Activated CD4-positive, alpha-beta T cell treated with anti-CD3 and anti-CD28 coated beads for 48 hours (primary cell): Measurements from ENCODE around the gene TMEM91.
"Not testable (repeated sequence)": the region's sequence is repeated elsewhere in the genome, so short reads cannot be mapped to it uniquely, and the experiment has no call there.

ENCODE experiments used
- DNase-seq: peaks from one replicate; pipeline ENCODE4 v3.0.0-alpha.2; 2020

Gene TMEM91

GRCh38 chr19:41381536-41381935, 5.2 kb downstream of the TMEM91 start:
- DNase-seq: not testable (repeated sequence)

GRCh38 chr19:41384351-41384750, 8.0 kb downstream of the TMEM91 start:
- no peak for DNase-seq

GRCh38 chr19:41386442-41386841, 10.1 kb downstream of the TMEM91 start:
- DNase-seq: no peak

- DNase-seq: no peak
These were observed 15.3 kb downstream of the TMEM91 start for GRCh38 chr19:41391618-41392017.

- DNase-seq: no peak
These were observed 16.4 kb downstream of the TMEM91 start for GRCh38 chr19:41392775-41393174.

GRCh38 chr19:41395355-41395754, 19.0 kb downstream of the TMEM91 start:
- DNase-seq: no peak

GRCh38 chr19:41397086-41398049, 21.0 kb downstream of the TMEM91 start, which contains the start of the genes BCKDHA and EXOSC5:
BCKDHA (plus strand) TSS chr19:41397818; CDS start chr19:41397828, 10 bp downstream.
EXOSC5 (minus strand) TSS chr19:41397359; CDS start chr19:41397328, 31 bp downstream.
- peak; percentile 99 for DNase-seq

- DNase-seq: no peak
These were observed 21.7 kb downstream of the TMEM91 start for GRCh38 chr19:41398050-41398418.

GRCh38 chr19:41398598-41398997, 22.3 kb downstream of the TMEM91 start:
- no peak for DNase-seq

GRCh38 chr19:41399091-41399490, 22.8 kb downstream of the TMEM91 start:
- no peak for DNase-seq

GRCh38 chr19:41399525-41399924, 23.2 kb downstream of the TMEM91 start:
- no peak for DNase-seq

GRCh38 chr19:41401483-41401882, 25.1 kb downstream of the TMEM91 start:
- DNase-seq: no peak

GRCh38 chr19:41402010-41402409, 25.7 kb downstream of the TMEM91 start:
- no peak for DNase-seq

- DNase-seq: no peak
These were observed 27.0 kb downstream of the TMEM91 start for GRCh38 chr19:41403181-41403970.

GRCh38 chr19:41405776-41406175, 29.4 kb downstream of the TMEM91 start:
- DNase-seq: no peak

- DNase-seq: no peak
These were observed 30.9 kb downstream of the TMEM91 start for GRCh38 chr19:41407271-41407670.

GRCh38 chr19:41408256-41408655, 31.9 kb downstream of the TMEM91 start:
- DNase-seq: no peak

GRCh38 chr19:41408846-41409245, 32.5 kb downstream of the TMEM91 start:
- DNase-seq: not testable (repeated sequence)

GRCh38 chr19:41409288-41409687, 33.0 kb downstream of the TMEM91 start:
- no peak for DNase-seq

- no peak for DNase-seq
These were observed 34.2 kb downstream of the TMEM91 start for GRCh38 chr19:41410336-41411054.

GRCh38 chr19:41411100-41411967, 35.0 kb downstream of the TMEM91 start:
- DNase-seq: no peak

GRCh38 chr19:41411968-41412265, 35.6 kb downstream of the TMEM91 start:
- DNase-seq: no peak
